Sciatic nerve (tissue), 2 donors: ENCODE results near the gene CD300A. TPM values are rescaled to one million over a fixed set of nuclear protein-coding genes. Genes with fewer than 3 reads are reported as not detected.

Experiments
- ATAC-seq: fragments of 200-7000 bp; cut with Tn5 transposase; one replicate; pipeline ENCODE4 v1.9.1; 2020; ENCODE audit warnings: mild to moderate bottlenecking, moderate library complexity
- DNase-seq: peaks from one replicate; pipeline ENCODE4 v3.0.0-alpha.2; 2020; ENCODE audit warnings: low spot score
- intact Hi-C: fragments of 100-400 bp; cut with DNase I; formaldehyde crosslinking; loops from one replicate; pipeline ENCODE4 v1.14.2; 2022
- total RNA-seq: library from RNA; stranded (reverse); fragmentation: NEBNext Ultra II Directional; extraction: Animal tissue kit (Norgen Biotek cat#: 25700); gene quantifications from one replicate; pipeline ENCODE4 v1.2.1, GENCODE V29; 2021
- donor health status: DM: no; HTN: no; CAD: no.
- donor health status: DM: no; HTN: no; CAD: no.

CD300A gene
- total RNA-seq, 1 donor from 2014 or later = 13.0 TPM

- intact Hi-C loops = no loop called here
- ATAC-seq (no peak), DNase-seq (no peak)
Observed at GRCh38 chr17:74435775-74436359, 30.6 kb upstream of the CD300A start.

DNA sequence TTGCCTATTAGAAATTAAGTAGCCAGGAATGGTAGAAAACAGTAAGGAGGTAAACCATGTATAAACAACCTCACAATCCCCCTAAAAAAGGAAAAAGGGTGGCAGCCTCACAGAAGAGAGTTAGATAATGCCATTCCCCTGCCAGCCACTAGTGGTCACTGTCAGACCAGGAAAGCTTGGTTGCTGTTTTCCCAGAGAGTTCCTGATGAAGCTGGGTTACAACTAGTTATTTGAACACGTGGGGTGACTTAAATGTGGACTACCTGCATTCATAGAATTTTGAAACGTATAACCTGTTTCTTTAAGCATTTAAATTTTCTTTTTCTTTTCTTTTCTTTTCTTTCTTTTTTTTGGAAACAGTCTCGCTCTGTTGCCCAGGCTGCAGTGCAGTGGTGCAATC is 28.7 kb upstream of the CD300A start:
- no peak for ATAC-seq
- intact Hi-C loops = no loop called here

DNA sequence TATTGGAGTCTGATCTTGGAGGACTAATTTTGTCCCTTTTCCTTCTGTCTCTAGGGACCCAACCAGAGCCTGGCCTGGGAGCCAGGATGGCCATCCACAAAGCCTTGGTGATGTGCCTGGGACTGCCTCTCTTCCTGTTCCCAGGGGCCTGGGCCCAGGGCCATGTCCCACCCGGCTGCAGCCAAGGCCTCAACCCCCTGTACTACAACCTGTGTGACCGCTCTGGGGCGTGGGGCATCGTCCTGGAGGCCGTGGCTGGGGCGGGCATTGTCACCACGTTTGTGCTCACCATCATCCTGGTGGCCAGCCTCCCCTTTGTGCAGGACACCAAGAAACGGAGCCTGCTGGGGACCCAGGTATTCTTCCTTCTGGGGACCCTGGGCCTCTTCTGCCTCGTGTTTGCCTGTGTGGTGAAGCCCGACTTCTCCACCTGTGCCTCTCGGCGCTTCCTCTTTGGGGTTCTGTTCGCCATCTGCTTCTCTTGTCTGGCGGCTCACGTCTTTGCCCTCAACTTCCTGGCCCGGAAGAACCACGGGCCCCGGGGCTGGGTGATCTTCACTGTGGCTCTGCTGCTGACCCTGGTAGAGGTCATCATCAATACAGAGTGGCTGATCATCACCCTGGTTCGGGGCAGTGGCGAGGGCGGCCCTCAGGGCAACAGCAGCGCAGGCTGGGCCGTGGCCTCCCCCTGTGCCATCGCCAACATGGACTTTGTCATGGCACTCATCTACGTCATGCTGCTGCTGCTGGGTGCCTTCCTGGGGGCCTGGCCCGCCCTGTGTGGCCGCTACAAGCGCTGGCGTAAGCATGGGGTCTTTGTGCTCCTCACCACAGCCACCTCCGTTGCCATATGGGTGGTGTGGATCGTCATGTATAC is 26.5 kb upstream of the CD300A start:
- intact Hi-C loops = no loop called here
- DNase-seq (no peak), ATAC-seq (no peak)

More for the DNA sequence above, 28.7 kb upstream of the CD300A start:
- DNase-seq = no peak

DNA sequence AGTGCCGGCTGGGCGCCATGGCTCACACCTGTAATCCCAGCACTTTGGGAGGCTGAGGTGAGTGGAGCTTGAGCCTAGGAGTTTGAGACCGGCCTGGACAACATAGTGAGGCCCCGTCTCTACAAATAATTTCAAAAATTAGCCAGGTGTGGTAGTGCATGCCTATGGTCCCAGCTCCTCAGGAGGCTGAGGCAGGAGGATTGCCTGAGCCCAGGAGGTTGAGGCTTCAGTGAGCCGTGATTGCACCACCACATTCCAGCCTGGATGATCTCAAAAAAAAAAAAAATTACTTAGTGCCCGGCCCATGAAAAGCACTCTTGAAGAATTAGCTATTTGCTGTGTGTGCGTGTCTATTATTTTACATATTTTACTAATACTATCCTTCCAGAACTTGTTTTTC is 24.9 kb upstream of the CD300A start:
- DNase-seq (no peak), ATAC-seq (no peak)
- intact Hi-C loops = no loop called here

GRCh38 chr17:74442291-74442669 is 24.2 kb upstream of the CD300A start:
- ATAC-seq = no peak
- intact Hi-C loops = no loop called here
- DNase-seq = no peak

DNA sequence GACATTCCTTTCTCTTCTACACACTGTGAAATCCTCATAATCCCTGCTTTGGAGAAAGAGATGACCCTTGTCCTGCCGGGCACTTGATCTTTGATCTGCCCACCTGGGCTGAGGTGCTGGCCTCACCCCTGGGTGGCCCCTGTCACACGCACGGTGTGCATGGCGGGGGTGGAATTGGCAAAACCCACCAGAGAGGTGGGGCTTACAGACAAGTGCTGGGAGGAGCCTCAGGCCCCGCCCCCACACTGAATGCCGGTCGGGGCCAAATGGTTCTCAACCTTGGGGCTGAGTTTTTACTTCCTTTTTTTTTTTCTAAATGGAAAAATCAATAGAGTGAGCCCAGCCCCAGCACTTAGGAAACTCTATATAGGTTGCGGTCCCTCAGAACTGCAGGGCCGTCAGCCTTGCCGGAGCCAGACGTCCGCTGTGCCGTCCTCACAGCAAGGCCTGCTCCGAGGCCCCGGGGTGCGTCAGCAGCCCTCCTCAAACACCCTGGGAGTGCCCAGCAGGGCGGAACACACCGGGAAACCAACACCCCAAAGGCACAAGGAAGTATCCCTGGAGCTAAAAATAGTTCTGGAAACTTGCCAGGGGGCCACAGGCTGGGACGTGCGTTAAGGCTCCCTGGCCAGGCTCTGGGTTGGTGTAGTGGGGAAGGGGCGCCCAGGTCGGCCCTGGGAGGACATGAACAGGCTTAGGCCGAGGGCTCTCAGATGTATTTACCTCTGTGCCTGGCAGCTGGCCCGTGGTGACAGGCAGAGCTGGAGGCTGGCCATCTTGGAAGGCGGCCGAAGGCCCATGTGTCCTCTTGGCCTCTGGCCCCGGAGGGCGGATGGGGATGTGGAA is 23.5 kb upstream of the CD300A start:
- intact Hi-C loops = no loop called here
- peak; percentile 91 for DNase-seq
- peak; percentile 89 for ATAC-seq

DNA sequence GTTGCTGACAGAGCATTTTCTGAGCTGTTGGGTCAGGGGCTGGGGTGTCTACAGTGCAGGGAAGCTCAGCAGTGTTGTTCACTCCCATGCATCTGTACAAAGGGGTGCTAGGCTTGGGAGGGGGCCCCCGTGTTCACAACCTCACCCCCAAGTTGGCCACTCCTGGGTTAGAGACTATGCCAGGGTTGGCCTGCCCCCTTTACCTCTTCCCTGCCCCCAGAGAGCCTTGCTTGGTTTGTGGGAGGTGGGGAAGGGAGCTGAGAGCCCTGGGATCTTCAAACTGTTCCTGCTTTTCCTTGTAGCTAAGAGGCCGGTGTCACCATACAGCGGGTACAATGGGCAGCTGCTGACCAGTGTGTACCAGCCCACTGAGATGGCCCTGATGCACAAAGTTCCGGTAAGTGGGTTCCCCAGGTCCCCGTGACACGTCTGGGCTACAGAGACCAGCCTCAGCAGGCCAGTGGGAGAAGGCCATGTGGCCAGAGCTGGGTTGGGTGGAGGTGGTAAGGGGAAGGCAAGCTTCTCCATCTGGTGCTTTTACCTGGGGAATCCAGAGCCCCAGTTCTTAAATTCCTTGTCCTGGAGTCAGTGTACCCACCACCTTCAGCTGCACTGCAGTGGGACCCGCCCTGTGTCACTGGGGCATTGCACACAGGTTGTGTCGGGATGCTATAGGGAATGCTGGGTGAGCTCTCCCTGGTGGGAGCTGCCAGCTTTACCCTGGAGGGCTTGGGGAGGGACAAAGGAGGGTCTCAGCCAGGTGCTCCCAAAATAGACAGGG is 22.7 kb upstream of the CD300A start:
- intact Hi-C loops = no loop called here

GRCh38 chr17:74444406-74444805 is 22.0 kb upstream of the CD300A start:
- DNase-seq = no peak
- intact Hi-C loops = no loop called here
- peak; percentile 53 for ATAC-seq

More for the DNA sequence above, 22.7 kb upstream of the CD300A start:
- DNase-seq (no peak), ATAC-seq (peak; percentile 3)

DNA sequence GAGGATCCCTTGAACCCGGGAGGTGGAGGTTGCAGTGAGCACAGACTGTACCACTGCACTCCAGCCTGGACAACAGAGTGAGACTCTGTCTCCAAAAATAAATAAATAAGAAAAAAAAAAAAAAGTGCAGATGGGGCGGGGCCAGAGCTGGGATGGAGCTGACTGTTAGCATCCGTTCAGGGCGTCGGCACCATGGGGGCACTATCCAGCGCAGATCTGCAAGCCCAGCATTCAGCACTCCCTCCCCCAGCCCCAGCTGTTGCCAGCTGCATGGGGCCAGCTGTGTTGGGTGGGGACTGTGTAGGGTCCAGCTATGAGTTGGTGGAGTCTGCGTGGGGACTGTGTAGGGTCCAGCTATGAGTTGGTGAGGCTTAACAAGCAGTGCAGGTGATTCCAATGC is 21.3 kb upstream of the CD300A start:
- no peak for DNase-seq
- ATAC-seq = no peak
- intact Hi-C loops = no loop called here

GRCh38 chr17:74446551-74447500 is 19.6 kb upstream of the CD300A start:
- no peak for DNase-seq
- ATAC-seq = no peak
- intact Hi-C loops = no loop called here

- ATAC-seq (no peak), DNase-seq (no peak)
- intact Hi-C loops = no loop called here
Observed at GRCh38 chr17:74447628-74448159, 18.7 kb upstream of the CD300A start.

DNA sequence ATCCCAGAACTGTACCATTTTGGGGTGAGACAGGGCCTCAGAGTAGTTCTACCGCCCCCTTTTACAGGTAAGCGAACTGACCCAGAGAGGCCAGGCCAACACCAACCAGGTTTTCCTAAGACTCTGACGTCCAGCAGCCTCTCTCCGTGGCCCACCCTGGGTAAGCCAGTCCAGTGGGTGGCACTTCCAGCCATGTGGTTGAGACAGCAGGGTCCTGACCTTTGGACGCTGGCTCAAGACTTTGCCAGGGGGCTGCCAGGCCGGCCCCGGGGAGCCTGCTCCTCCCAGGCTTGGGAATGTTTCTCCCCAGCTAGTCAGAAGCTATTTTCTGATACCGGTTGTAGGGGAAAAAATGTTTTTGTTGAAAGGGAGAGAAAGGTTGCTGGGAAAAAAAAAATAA is 17.7 kb upstream of the CD300A start:
- ATAC-seq = peak; percentile 4
- no peak for DNase-seq
- intact Hi-C loops = no loop called here

DNA sequence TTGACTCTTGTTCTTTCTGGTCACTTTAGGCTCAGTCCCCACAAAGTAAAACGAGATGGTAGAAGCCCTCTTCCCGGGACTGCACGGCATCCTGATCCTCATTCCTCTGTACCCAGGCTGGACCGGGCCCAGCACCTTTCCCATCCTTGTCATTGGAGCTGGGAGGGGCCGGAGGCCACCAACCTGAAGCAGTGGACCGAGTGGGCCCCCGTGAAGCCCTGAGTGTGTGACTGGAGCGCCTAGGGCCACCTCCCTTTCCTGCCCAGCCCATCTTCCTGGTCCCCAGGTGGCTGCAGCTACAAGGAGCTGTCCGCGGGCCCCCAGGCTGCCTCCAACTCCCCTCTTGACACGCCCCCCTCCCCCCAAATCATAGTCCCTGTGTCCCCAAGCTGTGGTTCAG is 17.1 kb upstream of the CD300A start:
- intact Hi-C loops = no loop called here
- no peak for DNase-seq
- ATAC-seq = no peak

GRCh38 chr17:74449773-74450172 is 16.7 kb upstream of the CD300A start:
- ATAC-seq (no peak), DNase-seq (no peak)
- intact Hi-C loops = no loop called here

GRCh38 chr17:74450231-74450630 is 16.2 kb upstream of the CD300A start:
- DNase-seq (no peak), ATAC-seq (no peak)
- intact Hi-C loops = no loop called here

- intact Hi-C loops = no loop called here
- DNase-seq = no peak
- ATAC-seq = no peak
Observed at GRCh38 chr17:74450925-74451403, 15.5 kb upstream of the CD300A start.

- no peak for DNase-seq
- intact Hi-C loops = no loop called here
- no peak for ATAC-seq
Observed at GRCh38 chr17:74451557-74451956, 14.9 kb upstream of the CD300A start.
